ENCODE measurements around the gene SIRT3.

SIRT3 gene

DNA sequence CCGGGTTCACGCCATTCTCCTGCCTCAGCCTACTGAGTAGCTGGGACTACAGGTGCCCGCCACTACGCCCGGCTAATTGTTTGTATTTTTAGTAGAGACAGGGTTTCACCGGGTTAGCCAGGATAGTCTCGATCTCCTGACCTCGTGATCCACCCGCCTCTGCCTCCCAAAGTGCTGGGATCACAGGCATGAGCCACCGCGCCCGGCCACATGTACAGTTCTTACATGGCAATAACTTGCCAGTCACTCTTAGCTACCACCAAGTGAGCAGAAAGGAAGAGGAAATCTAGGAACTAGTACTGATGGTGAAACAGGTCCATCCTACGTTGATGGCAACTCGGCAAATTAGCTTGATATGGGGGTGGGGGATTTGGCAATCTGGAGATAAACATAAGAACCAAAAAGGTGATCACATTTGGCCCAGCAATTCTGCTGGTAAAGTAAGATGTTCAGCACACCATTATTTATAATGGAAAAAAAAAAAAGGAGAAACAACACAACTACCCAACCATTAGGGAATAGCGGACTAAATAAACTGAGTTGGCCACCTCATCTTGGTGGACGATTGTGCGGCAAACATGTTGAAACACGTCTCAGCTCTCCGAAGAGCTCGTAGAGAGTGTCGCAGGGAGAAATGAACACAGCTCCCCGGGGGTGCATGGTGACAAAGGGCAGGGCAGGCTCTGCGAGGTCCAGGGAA lies 47.4 kb upstream of the SIRT3 start:
- peak overlapping the region; percentile 53 for H3K27ac ChIP-seq
- peak overlapping the region; percentile 7 to 17 for H3K4me3 ChIP-seq (ENCODE audit: low read depth in 1 of 2, low read length in 1 of 2)
- H3K36me3 ChIP-seq, result peaks cover 53% of the 10 kb centered on the region
- TF ChIP-seq, protein P1, sequence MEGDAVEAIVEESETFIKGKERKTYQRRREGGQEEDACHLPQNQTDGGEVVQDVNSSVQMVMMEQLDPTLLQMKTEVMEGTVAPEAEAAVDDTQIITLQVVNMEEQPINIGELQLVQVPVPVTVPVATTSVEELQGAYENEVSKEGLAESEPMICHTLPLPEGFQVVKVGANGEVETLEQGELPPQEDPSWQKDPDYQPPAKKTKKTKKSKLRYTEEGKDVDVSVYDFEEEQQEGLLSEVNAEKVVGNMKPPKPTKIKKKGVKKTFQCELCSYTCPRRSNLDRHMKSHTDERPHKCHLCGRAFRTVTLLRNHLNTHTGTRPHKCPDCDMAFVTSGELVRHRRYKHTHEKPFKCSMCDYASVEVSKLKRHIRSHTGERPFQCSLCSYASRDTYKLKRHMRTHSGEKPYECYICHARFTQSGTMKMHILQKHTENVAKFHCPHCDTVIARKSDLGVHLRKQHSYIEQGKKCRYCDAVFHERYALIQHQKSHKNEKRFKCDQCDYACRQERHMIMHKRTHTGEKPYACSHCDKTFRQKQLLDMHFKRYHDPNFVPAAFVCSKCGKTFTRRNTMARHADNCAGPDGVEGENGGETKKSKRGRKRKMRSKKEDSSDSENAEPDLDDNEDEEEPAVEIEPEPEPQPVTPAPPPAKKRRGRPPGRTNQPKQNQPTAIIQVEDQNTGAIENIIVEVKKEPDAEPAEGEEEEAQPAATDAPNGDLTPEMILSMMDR (IDR thresholded peaks at IDR 0.05), result no peak
- H3K27me3 ChIP-seq, result peaks cover 98% of the 10 kb centered on the region
- H3K9me3 ChIP-seq, result no peaks in the 10 kb centered on the region
- peaks cover 49 to 52% of the 10 kb centered on the region in 2 experiments for H3K4me1 ChIP-seq (ENCODE audit: control insufficient read depth in 1 of 2, insufficient read depth in 1 of 2, low read depth in 1 of 2, low read length in 1 of 2)

DNA sequence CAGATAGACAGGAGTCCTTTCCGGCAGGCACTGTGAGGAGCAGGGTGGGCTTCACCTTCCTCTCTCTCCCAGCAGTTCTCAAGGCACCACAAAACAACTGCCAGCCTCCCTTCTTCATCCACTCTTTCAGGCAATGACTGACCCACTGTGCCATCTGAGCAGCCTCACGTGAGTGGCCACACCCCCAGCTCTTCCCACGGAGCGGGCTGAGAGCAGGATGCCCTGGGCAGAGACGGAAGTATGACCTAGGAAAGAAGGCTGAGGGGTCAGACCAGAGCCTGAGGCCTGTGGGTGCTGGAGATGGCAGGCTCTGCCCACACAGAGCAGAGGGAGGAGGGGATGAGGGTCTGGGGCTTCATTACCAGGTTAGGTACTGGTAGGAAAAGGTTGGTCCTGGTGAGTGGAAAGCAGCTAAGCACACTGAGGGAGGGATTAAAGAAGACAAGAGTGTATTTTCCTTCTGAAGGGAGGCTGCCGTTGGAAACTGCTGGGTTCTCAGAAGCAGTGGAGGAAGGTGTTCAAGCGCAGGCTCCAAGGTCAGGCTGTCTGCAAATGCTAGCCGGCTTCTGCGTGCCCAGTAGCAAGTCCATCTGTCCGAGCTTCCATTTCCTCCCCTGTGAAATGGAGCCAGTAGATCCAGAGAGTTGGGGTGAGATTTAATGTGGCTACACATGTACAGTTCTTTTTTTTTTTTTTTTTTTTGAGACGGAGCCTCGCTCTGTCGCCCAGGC lies 46.7 kb upstream of the SIRT3 start:
- Histone ChIP-seq H3K4me1 (ENCODE audit: control insufficient read depth in 1 of 2, insufficient read depth in 1 of 2, low read depth in 1 of 2, low read length in 1 of 2) (peaks cover 53 to 54% of the 10 kb centered on the region in 2 experiments), H3K9me3 (no peaks in the 10 kb centered on the region), H3K27me3 (peaks cover 98% of the 10 kb centered on the region), H3K36me3 (peaks cover 53% of the 10 kb centered on the region), H3K27ac (no peak overlapping the region), H3K4me3 (ENCODE audit: low read depth in 1 of 2, low read length in 1 of 2) (peak overlapping the region; percentile 84)
- TF ChIP-seq, protein P1 (IDR thresholded peaks at IDR 0.05), result no peak

DNA sequence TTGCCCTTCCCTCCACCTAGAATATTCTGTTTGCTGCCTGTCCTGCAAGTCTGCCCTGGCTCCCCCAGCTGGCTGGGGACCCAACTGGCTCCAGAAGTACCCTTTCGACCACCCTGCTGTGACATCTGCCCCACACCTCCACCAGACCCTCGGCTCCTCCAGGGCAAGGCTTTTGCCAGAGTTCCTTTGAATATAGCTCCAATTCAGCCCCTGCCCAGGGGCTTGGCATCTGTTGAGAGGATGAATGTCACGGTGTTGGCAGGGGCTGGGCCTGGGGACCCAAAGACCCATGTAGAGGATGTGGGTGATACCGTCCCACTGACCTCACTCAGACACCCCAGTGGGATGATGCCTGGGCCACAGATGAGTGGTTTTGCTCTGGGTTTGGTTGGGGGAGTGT lies 46.0 kb upstream of the SIRT3 start:
- TF ChIP-seq, protein P1 (IDR thresholded peaks at IDR 0.05), result no peak
- Histone ChIP-seq H3K36me3 (peaks cover 53% of the 10 kb centered on the region), H3K9me3 (no peaks in the 10 kb centered on the region), H3K4me1 (ENCODE audit: control insufficient read depth in 1 of 2, insufficient read depth in 1 of 2, low read depth in 1 of 2, low read length in 1 of 2) (peaks cover 54% of the 10 kb centered on the region in 2 experiments), H3K4me3 (ENCODE audit: low read depth in 1 of 2, low read length in 1 of 2) (peak overlapping the region; percentile 84), H3K27ac (peak overlapping the region; percentile 86), H3K27me3 (peaks cover 97% of the 10 kb centered on the region)

DNA sequence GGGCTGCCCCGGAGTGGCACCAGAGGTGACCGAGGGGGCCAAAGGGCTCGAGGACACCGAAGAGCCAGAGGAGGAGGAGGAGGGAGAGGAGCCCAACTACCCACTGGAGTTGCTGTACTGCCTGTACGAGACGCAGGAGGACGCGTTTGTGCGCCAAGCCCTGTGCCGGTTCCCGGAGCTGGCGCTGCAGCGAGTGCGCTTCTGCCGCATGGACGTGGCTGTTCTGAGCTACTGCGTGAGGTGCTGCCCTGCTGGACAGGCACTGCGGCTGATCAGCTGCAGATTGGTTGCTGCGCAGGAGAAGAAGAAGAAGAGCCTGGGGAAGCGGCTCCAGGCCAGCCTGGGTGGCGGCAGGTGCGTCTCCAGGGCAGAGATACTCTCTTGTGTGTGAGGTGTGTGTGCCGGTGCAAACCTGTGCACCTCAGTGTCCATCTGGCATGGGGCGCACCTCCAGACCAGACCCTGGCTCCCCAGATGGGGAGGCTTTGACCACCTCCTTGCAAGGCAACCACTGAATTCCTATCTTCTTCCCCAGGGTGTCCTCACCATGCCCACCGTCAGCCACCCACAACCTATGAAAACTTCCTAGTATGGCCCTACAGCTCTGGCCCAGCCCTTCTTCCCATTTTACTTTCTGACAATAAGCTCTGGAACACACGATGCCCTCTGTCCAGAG lies 45.5 kb upstream of the SIRT3 start:
- peaks cover 54 to 56% of the 10 kb centered on the region in 2 experiments for H3K4me1 ChIP-seq (ENCODE audit: control insufficient read depth in 1 of 2, insufficient read depth in 1 of 2, low read depth in 1 of 2, low read length in 1 of 2)
- H3K36me3 ChIP-seq, result peaks cover 53% of the 10 kb centered on the region
- peaks cover 97% of the 10 kb centered on the region for H3K27me3 ChIP-seq
- H3K27ac ChIP-seq, result peak overlapping the region; percentile 86
- TF ChIP-seq, protein P1 (IDR thresholded peaks at IDR 0.05), result no peak
- peak overlapping the region; percentile 84 for H3K4me3 ChIP-seq (ENCODE audit: low read depth in 1 of 2, low read length in 1 of 2)
- no peaks in the 10 kb centered on the region for H3K9me3 ChIP-seq

DNA sequence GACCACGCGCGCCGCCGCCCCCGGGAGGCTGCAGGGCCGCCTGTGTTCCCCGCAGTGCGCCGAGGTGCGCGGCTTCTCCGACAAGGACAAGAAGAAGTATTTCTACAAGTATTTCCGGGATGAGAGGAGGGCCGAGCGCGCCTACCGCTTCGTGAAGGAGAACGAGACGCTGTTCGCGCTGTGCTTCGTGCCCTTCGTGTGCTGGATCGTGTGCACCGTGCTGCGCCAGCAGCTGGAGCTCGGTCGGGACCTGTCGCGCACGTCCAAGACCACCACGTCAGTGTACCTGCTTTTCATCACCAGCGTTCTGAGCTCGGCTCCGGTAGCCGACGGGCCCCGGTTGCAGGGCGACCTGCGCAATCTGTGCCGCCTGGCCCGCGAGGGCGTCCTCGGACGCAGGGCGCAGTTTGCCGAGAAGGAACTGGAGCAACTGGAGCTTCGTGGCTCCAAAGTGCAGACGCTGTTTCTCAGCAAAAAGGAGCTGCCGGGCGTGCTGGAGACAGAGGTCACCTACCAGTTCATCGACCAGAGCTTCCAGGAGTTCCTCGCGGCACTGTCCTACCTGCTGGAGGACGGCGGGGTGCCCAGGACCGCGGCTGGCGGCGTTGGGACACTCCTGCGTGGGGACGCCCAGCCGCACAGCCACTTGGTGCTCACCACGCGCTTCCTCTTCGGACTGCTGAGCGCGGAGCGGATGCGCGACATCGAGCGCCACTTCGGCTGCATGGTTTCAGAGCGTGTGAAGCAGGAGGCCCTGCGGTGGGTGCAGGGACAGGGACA lies 44.8 kb upstream of the SIRT3 start:
- H3K27me3 ChIP-seq, result peaks cover 91% of the 10 kb centered on the region
- no peaks in the 10 kb centered on the region for H3K9me3 ChIP-seq
- H3K4me3 ChIP-seq (ENCODE audit: low read depth in 1 of 2, low read length in 1 of 2), result peak overlapping the region; percentile 84
- TF ChIP-seq, protein P1 (IDR thresholded peaks at IDR 0.05), result no peak
- peaks cover 54 to 63% of the 10 kb centered on the region in 2 experiments for H3K4me1 ChIP-seq (ENCODE audit: control insufficient read depth in 1 of 2, insufficient read depth in 1 of 2, low read depth in 1 of 2, low read length in 1 of 2)
- peak overlapping the region; percentile 86 for H3K27ac ChIP-seq
- H3K36me3 ChIP-seq, result peaks cover 51% of the 10 kb centered on the region
